Ishikawa (cell line): ENCODE measurements around the gene CFLAR.

Experiments
- EGR1 ChIP-seq: IDR thresholded peaks from 2 replicates; pipeline ENCODE4 v1.6.1; 2012
- YY1 ChIP-seq: IDR thresholded peaks from 2 replicates; pipeline ENCODE4 v1.6.1; 2012; ENCODE audit warnings: low read depth

- no peak for TF ChIP-seq YY1
- TF ChIP-seq EGR1 = no peak
Observed at GRCh38 chr2:201148434-201148990, 32.5 kb downstream of the CFLAR start.
